Measurements from ENCODE around the gene ATP10D.

Gene ATP10D

GRCh38 chr4:47462799-47463234 lies 22.3 kb upstream of the ATP10D start:
- peak overlapping the region; percentile 63 for H4K8ac ChIP-seq (ENCODE audit: low read depth, low read length)
- no peak overlapping the region for H2AK5ac ChIP-seq (ENCODE audit: low read length)
- peaks cover 2% of the 10 kb centered on the region in 2 experiments for H3K4me1 ChIP-seq (ENCODE audit: control insufficient read depth in 1 of 2, insufficient read depth in 2 of 2, low read length in 2 of 2)
- peak overlapping the region; percentile 95 for H4K91ac ChIP-seq (ENCODE audit: low read depth, low read length)
- H3K27me3 ChIP-seq (ENCODE audit: insufficient read depth, low read length): no peaks in the 10 kb centered on the region
- peak overlapping the region; percentile 86 for H3K4me2 ChIP-seq (ENCODE audit: low read length)
- H3K4ac ChIP-seq (ENCODE audit: low read depth, low read length): peak overlapping the region; percentile 53
- peak overlapping the region; percentile 89 for H2BK5ac ChIP-seq (ENCODE audit: low read depth, low read length, poor library complexity)
- no peaks in the 10 kb centered on the region for H3K9me3 ChIP-seq (ENCODE audit: insufficient read depth, low read depth, low read length)
- H3K18ac ChIP-seq (ENCODE audit: low read length): peak overlapping the region; percentile 87
- peaks cover 4% of the 10 kb centered on the region for H3K79me2 ChIP-seq (ENCODE audit: control insufficient read depth, insufficient read depth, low read length, poor library complexity)
- peak overlapping the region; percentile 72 for H2AFZ ChIP-seq (ENCODE audit: insufficient read depth, low read length, poor library complexity)
- H2BK12ac ChIP-seq (ENCODE audit: low read length): no peak overlapping the region
- H3K36me3 ChIP-seq (ENCODE audit: control insufficient read depth in 1 of 2, insufficient read depth in 2 of 2, low read length in 2 of 2): no peaks in the 10 kb centered on the region
- H4K12ac ChIP-seq (ENCODE audit: low read depth, low read length): peak overlapping the region; percentile 75
- peak overlapping the region; percentile 91 for H3K27ac ChIP-seq (ENCODE audit: low read depth, low read length)
- no peak for DNase-seq
- no CpG with 5 or more reads among the region's 6 CpGs for WGBS (ENCODE audit: extremely low coverage, insufficient coverage, insufficient read length)
- H3K9ac ChIP-seq (ENCODE audit: low read length): peak overlapping the region; percentile 94
- H3K4me3 ChIP-seq (ENCODE audit: low read depth, low read length): peak overlapping the region; percentile 91
- peaks cover 11% of the 10 kb centered on the region for H3K79me1 ChIP-seq (ENCODE audit: low read length)
- peak overlapping the region; percentile 78 for H2BK120ac ChIP-seq (ENCODE audit: insufficient read depth, low read length, poor library complexity)
- H3K23ac ChIP-seq (ENCODE audit: low read length): no peak overlapping the region
- peak overlapping the region; percentile 79 for H3K14ac ChIP-seq (ENCODE audit: low read length)

GRCh38 chr4:47463235-47463956 lies 21.7 kb upstream of the ATP10D start, which contains the start of gene COMMD8:
Gene COMMD8, minus strand, starts transcription at chr4:47463702. Its CDS starts 51 bp downstream, at chr4:47463651.
- H3K9me3 ChIP-seq (ENCODE audit: insufficient read depth, low read depth, low read length): no peaks in the 10 kb centered on the region
- H2BK120ac ChIP-seq (ENCODE audit: insufficient read depth, low read length, poor library complexity): peak within 1 kb of the TSS; percentile 78
- H3K27ac ChIP-seq (ENCODE audit: low read depth, low read length): peak within 1 kb of the TSS; percentile 91
- no peaks in the 10 kb centered on the region for H3K36me3 ChIP-seq (ENCODE audit: control insufficient read depth in 1 of 2, insufficient read depth in 2 of 2, low read length in 2 of 2)
- peak within 1 kb of the TSS; percentile 72 for H2AFZ ChIP-seq (ENCODE audit: insufficient read depth, low read length, poor library complexity)
- H4K12ac ChIP-seq (ENCODE audit: low read depth, low read length): peak within 1 kb of the TSS; percentile 75
- peak within 1 kb of the TSS; percentile 95 for H3K4me2 ChIP-seq (ENCODE audit: low read length)
- no peaks in the 10 kb centered on the region for H3K27me3 ChIP-seq (ENCODE audit: insufficient read depth, low read length)
- peak within 1 kb of the TSS; percentile 89 for H4K8ac ChIP-seq (ENCODE audit: low read depth, low read length)
- H3K4me3 ChIP-seq (ENCODE audit: low read depth, low read length): peak within 1 kb of the TSS; percentile 91
- H3K4me1 ChIP-seq (ENCODE audit: control insufficient read depth in 1 of 2, insufficient read depth in 2 of 2, low read length in 2 of 2): peaks cover 2% of the 10 kb centered on the region in 2 experiments
- peak within 1 kb of the TSS; percentile 95 for H4K91ac ChIP-seq (ENCODE audit: low read depth, low read length)
- peak within 1 kb of the TSS; percentile 87 for H3K18ac ChIP-seq (ENCODE audit: low read length)
- peaks cover 12% of the 10 kb centered on the region for H3K79me1 ChIP-seq (ENCODE audit: low read length)
- no peak within 1 kb of the TSS for H2BK12ac ChIP-seq (ENCODE audit: low read length)
- peak; percentile 99 to 100 for DNase-seq
- peak within 1 kb of the TSS; percentile 79 for H3K14ac ChIP-seq (ENCODE audit: low read length)
- peak within 1 kb of the TSS; percentile 89 for H2BK5ac ChIP-seq (ENCODE audit: low read depth, low read length, poor library complexity)
- peak within 1 kb of the TSS; percentile 94 for H3K9ac ChIP-seq (ENCODE audit: low read length)
- no peak within 1 kb of the TSS for H3K23ac ChIP-seq (ENCODE audit: low read length)
- peak within 1 kb of the TSS; percentile 31 for H2AK5ac ChIP-seq (ENCODE audit: low read length)
- H3K4ac ChIP-seq (ENCODE audit: low read depth, low read length): peak within 1 kb of the TSS; percentile 53
- WGBS (ENCODE audit: extremely low coverage, insufficient coverage, insufficient read length): no CpG with 5 or more reads among the region's 51 CpGs
- H3K79me2 ChIP-seq (ENCODE audit: control insufficient read depth, insufficient read depth, low read length, poor library complexity): peaks cover 4% of the 10 kb centered on the region

DNA sequence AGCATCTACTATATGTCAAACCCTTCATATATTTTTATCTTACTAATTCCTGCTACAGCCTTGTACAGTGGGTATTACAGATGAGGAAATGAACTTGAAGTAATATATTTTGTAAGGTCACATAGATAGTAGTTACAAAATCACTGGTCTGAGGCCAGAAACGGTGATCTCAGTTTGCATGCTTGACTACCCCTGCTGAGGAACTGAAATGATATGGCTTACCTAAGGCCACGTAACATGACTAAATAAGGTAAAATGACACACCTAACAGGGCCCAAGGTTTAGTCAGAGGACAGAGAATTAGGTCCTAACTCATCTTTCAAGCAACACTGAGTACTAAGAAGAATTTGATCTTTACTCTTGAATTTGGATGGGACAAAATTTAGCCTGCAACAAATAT lies 20.1 kb upstream of the ATP10D start:
- Histone ChIP-seq H3K4me2 (ENCODE audit: low read length) (no peak overlapping the region), H3K4me3 (ENCODE audit: low read depth, low read length) (no peak overlapping the region), H3K79me1 (ENCODE audit: low read length) (peaks cover 12% of the 10 kb centered on the region), H3K14ac (ENCODE audit: low read length) (no peak overlapping the region), H3K18ac (ENCODE audit: low read length) (no peak overlapping the region), H3K4ac (ENCODE audit: low read depth, low read length) (no peak overlapping the region), H3K36me3 (ENCODE audit: control insufficient read depth in 1 of 2, insufficient read depth in 2 of 2, low read length in 2 of 2) (no peaks in the 10 kb centered on the region), H3K27me3 (ENCODE audit: insufficient read depth, low read length) (no peaks in the 10 kb centered on the region), H2AK5ac (ENCODE audit: low read length) (no peak overlapping the region), H4K12ac (ENCODE audit: low read depth, low read length) (no peak overlapping the region), H4K91ac (ENCODE audit: low read depth, low read length) (no peak overlapping the region), H2BK5ac (ENCODE audit: low read depth, low read length, poor library complexity) (no peak overlapping the region), H2BK120ac (ENCODE audit: insufficient read depth, low read length, poor library complexity) (no peak overlapping the region), H3K4me1 (ENCODE audit: control insufficient read depth in 1 of 2, insufficient read depth in 2 of 2, low read length in 2 of 2) (peaks cover 2% of the 10 kb centered on the region in 2 experiments), H2AFZ (ENCODE audit: insufficient read depth, low read length, poor library complexity) (no peak overlapping the region), H3K9me3 (ENCODE audit: insufficient read depth, low read depth, low read length) (no peaks in the 10 kb centered on the region), H4K8ac (ENCODE audit: low read depth, low read length) (no peak overlapping the region), H3K23ac (ENCODE audit: low read length) (no peak overlapping the region), H3K9ac (ENCODE audit: low read length) (no peak overlapping the region), H2BK12ac (ENCODE audit: low read length) (no peak overlapping the region), H3K27ac (ENCODE audit: low read depth, low read length) (no peak overlapping the region), H3K79me2 (ENCODE audit: control insufficient read depth, insufficient read depth, low read length, poor library complexity) (peaks cover 4% of the 10 kb centered on the region)
- no CpG with 5 or more reads among the region's 2 CpGs for WGBS (ENCODE audit: extremely low coverage, insufficient coverage, insufficient read length)
- no peak for DNase-seq

GRCh38 chr4:47466056-47466785 lies 18.9 kb upstream of the ATP10D start:
- DNase-seq: peak in 1 of 2 donors; percentile 39
- Histone ChIP-seq H3K4me1 (ENCODE audit: control insufficient read depth in 1 of 2, insufficient read depth in 2 of 2, low read length in 2 of 2) (peaks cover 2% of the 10 kb centered on the region in 2 experiments), H4K91ac (ENCODE audit: low read depth, low read length) (no peak overlapping the region), H3K23ac (ENCODE audit: low read length) (no peak overlapping the region), H2AK5ac (ENCODE audit: low read length) (no peak overlapping the region), H3K27ac (ENCODE audit: low read depth, low read length) (no peak overlapping the region), H3K79me2 (ENCODE audit: control insufficient read depth, insufficient read depth, low read length, poor library complexity) (peaks cover 4% of the 10 kb centered on the region), H3K4ac (ENCODE audit: low read depth, low read length) (no peak overlapping the region), H4K12ac (ENCODE audit: low read depth, low read length) (no peak overlapping the region), H3K9me3 (ENCODE audit: insufficient read depth, low read depth, low read length) (no peaks in the 10 kb centered on the region), H3K14ac (ENCODE audit: low read length) (no peak overlapping the region), H3K4me2 (ENCODE audit: low read length) (no peak overlapping the region), H3K4me3 (ENCODE audit: low read depth, low read length) (no peak overlapping the region), H2BK120ac (ENCODE audit: insufficient read depth, low read length, poor library complexity) (no peak overlapping the region), H2BK5ac (ENCODE audit: low read depth, low read length, poor library complexity) (no peak overlapping the region), H3K79me1 (ENCODE audit: low read length) (peaks cover 14% of the 10 kb centered on the region), H3K18ac (ENCODE audit: low read length) (no peak overlapping the region), H2AFZ (ENCODE audit: insufficient read depth, low read length, poor library complexity) (no peak overlapping the region), H2BK12ac (ENCODE audit: low read length) (no peak overlapping the region), H4K8ac (ENCODE audit: low read depth, low read length) (no peak overlapping the region), H3K36me3 (ENCODE audit: control insufficient read depth in 1 of 2, insufficient read depth in 2 of 2, low read length in 2 of 2) (no peaks in the 10 kb centered on the region), H3K27me3 (ENCODE audit: insufficient read depth, low read length) (no peaks in the 10 kb centered on the region), H3K9ac (ENCODE audit: low read length) (no peak overlapping the region)
- no CpG with 5 or more reads among the region's 2 CpGs for WGBS (ENCODE audit: extremely low coverage, insufficient coverage, insufficient read length)
